NCI-H345 treated with DMSO at 0.1 percent for 48 hours (cell line): ENCODE data around the gene JAK3.
"Not testable (repeated sequence)": the region's sequence is repeated elsewhere in the genome, so short reads cannot be mapped to it uniquely, and the experiment has no call there.

Experiments
- DNase-seq: peaks from one replicate; lab custom pipeline; 2025; ENCODE audit not compliant: unreplicated experiment; lab: John Stamatoyannopoulos, UW

Gene JAK3

GRCh38 chr19:17807731-17808316, 40.0 kb downstream of the JAK3 start:
- no peak for DNase-seq

DNA sequence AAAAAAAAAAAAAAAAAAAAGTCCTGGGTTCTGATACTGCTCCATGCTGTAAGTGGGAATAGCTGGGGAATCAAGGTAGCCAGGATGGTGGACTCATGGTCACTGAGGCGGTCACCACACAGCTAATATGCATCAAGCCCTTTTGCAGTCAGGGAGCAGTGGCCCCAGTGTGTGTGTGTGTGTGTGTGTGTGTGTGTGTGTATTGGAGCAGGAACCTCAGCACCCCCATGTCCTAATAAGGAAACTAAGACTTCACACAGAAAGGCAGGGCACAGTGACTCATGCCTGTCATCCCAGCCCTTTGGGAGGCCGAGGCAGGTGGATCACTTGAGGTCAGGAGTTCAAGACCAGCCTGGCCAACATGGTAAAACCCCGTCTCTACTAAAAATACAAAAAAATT, 40.8 kb downstream of the JAK3 start:
- no peak for DNase-seq

DNA sequence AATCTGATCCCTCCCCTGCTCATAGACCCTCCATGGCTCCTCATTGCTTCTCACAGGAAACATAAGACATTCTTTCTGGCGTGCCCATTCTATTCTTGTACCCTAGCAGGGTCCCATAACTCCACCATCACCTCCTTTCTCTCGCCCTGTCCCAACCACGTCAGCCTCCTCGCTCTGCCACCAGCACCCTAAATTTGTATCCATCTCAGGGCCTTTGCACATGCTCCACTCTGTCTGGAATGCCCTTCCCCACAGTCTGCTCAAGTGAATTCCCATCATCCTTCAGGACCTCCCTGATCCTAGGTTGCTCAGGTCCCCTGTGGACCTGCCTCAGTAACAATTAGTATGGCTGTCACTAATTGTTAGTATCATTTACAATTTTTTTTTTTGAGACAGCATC, 42.4 kb downstream of the JAK3 start:
- DNase-seq = no peak

DNA sequence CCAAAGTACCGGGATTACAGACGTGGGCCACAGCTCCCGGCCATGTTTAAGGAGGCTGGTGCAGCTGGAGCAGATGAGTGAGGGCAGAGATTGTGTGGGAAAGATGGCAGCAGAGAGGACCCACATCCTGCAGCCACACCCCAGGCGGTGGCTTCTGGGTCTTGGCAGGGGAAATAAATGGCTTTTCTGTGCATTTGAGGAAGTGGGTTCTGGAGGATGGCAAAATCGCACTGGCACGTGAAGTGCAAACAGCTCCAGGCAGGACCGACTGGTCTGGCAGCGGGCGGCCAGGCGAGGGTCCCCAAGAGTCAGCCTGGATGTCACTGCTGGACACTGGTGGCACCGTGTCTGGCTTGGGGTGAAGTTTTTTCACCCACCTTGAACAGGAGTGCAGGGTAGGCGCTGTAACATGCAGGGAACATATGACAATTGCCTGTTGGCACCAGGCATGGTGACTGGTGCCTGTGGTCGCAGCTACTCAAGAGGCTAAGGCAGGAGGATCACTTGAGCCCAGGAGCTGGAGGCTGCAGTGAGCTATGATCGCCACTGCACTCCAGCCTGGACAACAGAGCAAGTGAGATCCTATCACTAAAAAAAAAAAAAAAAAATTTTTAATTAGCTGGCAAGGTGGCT, 44.4 kb downstream of the JAK3 start:
- no peak for DNase-seq

- DNase-seq = no peak
Measured at GRCh38 chr19:17802137-17802858, 45.5 kb downstream of the JAK3 start.

- DNase-seq = not testable (repeated sequence)
Measured at GRCh38 chr19:17798599-17798998, 49.2 kb downstream of the JAK3 start.

- no peak for DNase-seq
Measured at GRCh38 chr19:17797424-17798201, 50.2 kb downstream of the JAK3 start.

GRCh38 chr19:17796838-17797423, 50.9 kb downstream of the JAK3 start:
- DNase-seq = no peak

DNA sequence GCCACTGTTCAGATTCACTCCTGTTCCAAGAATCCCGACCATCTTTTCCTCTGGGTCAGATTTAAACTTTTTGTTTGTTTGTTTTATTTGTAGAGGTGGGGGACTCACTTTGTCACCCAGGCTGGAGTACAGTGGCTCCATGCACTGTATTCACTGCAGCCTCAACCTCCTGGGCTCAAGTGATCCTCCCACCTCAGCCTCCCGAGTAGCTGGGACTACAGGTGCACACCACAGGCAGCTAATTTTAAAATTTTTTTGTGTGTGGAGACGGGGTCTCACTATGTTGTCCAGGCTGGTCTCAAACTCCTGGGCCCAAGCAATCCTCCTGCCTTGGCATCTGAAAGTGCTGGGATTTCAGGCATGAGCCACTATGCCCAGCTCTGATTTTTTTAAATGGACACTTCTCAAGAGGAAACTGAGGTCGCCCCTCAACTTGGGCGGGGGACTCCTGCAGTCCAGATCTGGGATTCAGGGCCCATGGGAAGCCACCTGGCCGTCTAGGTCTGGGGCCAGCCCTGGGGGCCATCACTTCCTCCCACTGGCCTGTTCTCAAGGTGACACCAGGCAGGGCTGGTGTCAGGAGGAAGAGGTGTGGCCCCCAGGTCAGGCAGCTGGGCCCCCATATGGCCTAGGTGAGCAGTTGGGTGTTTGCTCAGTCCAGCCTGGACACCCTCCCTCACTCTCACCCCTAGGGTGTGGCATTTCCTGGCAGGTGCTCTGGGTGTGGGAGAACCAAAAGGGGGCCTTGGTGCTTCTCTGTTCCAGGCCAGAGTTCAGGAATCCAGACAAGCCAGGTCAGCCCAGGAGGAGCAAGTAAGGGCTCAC, 51.6 kb downstream of the JAK3 start:
- no peak for DNase-seq

GRCh38 chr19:17795495-17795856, 52.3 kb downstream of the JAK3 start:
- no peak for DNase-seq

- peak; percentile 51 for DNase-seq
Measured at GRCh38 chr19:17794731-17795494, 52.9 kb downstream of the JAK3 start, which contains the start of gene B3GNT3. TSS of gene B3GNT3 (plus strand) at chr19:17795138. CDS start at chr19:17807808, 12,670 bp downstream.

DNA sequence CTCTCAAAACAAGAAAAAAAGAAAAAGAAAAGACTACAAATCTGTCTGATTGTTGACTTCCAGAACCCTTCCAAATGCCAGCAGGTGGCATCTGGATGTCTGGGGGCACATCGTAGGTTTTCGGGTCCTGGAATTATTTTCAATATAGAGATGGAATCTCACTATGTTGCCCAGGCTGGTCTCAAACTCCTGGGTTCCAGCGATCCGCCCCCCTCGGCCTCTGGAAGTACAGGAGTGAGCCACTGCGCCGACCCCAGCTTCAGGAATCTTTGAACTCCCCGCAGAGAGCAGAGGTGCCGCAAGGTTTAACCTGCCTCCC, 53.4 kb downstream of the JAK3 start:
- DNase-seq = no peak

GRCh38 chr19:17790059-17790780, 57.6 kb downstream of the JAK3 start:
- no peak for DNase-seq

DNA sequence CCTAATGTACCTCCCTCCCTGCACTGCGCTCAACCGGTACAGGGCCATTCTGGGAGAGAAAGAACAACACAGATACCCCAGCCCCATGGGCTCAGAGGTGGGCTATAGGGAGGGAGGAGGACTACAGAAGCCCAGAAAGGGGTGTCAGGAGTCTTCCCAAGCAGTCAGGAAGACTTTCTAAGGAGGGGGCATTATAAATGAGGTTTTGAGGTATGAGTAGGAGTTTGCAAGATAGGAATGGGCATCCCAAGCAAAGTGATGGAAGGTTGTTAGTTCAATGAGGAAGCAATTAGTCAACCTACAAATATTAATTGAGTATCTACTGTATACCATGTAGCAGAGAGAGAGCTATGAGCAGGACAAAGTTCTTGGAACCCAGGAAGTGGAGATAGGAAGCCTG, 59.1 kb downstream of the JAK3 start:
- no peak for DNase-seq

GRCh38 chr19:17787274-17787913, 60.4 kb downstream of the JAK3 start:
- no peak for DNase-seq

- DNase-seq = peak; percentile 24
Measured at GRCh38 chr19:17784201-17785008, 63.4 kb downstream of the JAK3 start.

DNA sequence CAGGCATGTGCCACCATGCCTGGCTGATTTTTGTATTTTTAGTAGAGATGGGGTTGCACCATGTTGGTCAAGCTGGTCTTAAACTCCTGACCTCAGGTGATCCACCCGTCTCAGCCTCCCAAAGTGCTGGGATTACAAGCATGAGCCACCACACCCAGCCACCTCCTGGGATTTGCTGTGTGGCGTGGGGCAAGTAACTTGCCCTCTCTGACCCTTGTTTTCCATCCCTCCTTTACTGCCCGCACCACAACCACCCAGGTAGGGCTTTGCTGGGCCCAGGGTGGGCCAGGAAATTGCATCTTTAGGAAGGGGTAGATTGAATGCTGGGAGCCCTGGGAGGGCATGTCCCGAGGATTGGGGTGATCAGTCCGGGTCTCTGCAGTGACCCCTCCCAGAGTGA, 64.1 kb downstream of the JAK3 start:
- DNase-seq = not testable (repeated sequence)

- DNase-seq = no peak
Measured at GRCh38 chr19:17780781-17781180, 67.0 kb downstream of the JAK3 start.
